Brain pericyte (primary cell): ENCODE measurements around the gene FHIT.
"Not testable (repeated sequence)": the region's sequence is repeated elsewhere in the genome, so short reads cannot be mapped to it uniquely, and the experiment has no call there.

Experiments
- DNase-seq: peaks from one replicate; pipeline ENCODE4 v3.0.0-alpha.2; 2012; ENCODE audit warnings: low read depth, low spot score

Gene FHIT

DNA sequence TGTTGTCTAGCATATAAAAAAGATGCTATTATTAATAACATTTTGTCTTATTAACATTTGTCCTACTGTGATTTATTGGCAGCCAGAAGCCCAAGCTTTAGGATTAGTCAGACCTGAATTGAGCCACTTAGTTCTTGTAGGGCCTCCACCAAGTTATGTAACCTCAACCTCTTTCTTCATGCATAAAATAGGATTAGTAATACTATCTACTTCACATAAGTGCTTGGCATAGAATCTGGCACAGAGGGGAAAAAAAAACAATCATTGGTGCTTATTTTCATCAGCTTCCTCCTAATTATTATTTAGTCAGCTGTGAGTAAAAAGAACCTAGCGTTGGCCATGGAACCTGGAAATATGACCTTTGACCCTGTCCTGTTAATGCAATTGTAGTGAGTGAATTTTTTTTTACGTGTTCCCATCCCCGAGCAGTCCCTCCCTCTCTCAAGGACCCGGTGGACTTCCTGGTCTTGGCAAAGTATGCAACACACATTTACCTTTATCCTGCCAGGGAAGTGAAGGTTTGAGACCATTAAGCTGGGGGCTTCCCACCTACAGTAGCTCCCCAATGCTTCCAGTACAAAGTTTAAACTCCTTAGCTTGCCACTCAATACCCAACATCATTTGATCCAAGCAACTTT lies 136.8 kb downstream of the FHIT start:
- DNase-seq, result no peak

DNA sequence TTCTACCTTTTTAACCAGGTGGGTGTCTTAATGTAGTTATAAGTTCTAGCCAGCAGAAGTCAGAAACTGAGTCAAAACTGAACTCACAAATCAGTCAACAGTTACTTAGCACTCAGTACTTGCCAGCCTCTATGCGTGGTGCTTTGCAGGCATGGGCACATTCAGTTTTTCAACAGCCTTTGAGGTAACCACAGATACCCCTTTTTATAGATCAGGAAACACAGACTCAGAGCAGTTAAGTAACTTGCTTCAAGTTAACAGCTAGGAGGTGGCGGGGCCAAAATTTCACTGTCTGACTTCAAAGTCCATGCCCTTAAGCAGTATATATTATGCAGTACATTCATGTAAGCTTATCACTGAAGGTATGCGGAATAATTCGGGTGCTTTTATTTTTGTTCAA lies 139.4 kb downstream of the FHIT start:
- no peak for DNase-seq

GRCh38 chr3:61110576-61110975 lies 140.7 kb downstream of the FHIT start:
- DNase-seq, result no peak

DNA sequence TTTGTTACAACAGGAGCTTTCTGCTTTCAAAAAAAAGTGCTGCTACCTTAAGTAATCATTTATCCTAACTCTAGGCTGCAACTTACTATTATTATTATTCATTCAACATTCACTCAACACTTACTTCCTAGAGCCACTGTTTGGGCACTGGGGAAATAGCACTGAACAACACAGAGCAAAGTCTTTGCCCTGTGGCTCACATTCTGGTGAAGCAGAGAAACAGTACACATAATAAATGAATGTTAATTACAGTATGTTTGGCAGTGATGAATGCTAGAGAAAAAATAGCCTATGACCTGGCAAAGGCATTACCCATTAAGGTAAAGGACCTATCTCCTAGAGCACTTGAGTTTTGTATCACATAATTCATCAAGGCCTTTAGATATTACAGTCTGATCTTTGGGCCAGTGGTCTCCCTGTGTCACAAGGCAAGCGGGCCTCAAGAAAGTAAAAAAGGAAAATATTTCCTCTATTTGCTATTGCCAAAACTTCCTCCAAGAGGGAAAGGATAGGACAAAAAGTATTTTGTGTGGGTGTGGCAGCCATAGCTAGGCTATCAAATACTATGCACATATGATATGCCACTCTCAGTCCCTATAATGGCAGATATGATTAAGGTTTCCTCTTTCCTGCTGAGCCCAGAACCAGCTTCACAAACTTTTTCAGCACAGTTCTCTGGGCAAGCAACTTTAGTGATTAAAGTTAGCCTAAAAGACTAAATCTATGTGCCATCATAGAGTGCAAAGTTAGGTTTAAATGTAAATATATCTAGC lies 142.8 kb downstream of the FHIT start:
- no peak for DNase-seq

DNA sequence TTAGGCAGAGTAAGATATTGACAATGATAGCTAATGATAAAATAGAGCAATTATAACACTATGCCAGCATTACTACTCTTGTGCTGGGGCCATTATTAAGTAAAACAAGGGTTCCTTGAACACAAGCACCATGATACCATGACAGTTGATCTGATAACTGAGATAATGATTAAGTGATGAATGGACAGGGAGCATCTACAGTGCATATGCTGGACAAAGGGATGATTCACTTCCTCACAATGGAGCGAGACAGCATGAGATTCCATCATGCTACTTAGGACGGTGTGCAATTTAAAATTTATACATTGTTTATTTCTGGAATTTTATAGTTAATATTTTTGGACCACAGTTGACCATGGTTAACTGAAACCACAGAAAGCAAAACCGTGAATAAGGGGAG lies 156.6 kb downstream of the FHIT start:
- no peak for DNase-seq

DNA sequence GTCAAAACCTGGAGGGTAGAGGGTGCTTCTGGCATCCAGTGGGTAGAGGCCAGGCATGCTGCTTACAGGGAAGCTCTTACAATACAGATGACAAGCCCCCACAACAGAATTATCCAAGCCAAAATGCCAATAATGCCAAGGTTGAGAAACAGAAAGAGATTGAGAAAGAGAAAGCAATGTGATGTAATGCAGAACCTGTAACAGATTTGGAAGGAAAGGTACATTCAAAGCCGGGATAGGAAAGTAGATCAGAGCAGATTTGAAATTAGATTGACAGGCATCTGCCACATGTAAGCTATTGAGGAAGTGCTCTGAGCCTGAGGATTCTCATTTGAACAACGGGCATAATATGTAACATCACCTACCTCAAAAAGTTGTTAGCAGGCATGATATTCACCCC lies 157.9 kb downstream of the FHIT start:
- no peak for DNase-seq

DNA sequence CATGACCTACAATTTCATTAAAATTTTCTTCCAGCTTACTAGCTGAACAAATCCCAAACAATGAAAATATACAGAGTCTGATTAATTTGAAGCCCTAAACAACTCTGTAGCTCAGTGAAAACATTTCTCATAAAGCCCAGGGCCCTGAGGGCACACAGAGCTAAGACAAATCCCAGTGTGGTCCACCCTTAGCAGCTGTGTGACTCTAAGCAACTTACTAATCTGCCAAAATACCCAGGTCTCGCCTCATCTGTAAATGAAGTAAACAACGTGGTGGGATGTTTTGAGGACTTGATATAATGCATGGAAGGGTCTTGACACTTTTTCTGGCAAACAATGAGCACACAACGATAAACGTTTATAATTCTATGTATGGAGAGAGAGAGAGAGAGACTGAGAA lies 158.4 kb downstream of the FHIT start:
- DNase-seq, result no peak

DNA sequence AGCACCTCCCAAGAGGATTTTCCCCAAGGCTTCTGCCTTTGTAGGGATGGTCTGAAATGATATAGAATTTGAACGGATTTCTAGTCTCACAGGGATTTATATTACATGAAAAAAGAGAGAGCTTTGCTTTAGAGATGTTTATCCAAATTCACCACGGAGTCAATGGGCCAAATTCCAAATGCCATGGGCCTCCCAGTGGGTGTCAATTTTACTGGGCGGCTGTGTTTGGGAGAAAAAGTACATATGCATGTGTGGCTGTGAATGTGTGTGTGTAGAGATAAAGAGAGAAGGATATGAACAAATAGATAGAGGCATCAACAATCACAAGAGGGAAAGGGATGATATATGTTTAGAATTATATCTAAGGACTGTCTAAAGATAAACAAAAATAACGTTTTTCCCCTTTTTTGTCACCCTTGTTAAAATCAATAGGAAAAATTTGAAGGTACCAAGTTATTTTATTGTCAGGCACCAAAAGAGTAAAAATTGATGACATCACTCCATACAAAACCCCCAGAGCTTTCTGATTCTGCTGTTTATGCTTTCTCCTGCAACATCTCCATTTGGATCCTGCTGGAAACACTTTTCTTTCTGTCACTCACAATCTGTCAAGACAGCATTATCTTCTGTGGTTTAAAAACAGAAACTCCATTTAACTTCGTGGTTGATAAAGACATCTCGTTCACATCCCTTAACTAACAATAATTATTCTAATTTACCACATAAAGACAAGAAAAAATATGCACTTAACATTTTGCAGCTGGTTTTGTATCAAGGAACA lies 160.7 kb downstream of the FHIT start:
- no peak for DNase-seq

DNA sequence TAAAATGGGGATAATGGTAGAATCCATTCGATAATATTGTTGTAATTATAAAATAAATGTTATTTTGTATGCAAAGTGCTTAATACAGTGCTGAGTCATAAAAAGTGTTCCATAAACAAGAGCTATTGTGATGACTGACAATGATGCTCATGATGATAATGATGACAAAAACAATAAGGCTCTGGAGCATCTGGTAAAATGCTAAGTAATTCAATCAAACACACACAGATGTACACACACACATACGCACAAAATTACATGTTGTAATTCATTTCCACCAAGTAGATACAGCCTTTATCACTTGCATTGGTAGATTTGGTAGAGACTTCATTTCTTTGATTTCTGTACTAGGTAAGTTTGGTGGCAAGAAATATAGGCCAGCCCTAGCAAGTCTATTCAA lies 163.8 kb downstream of the FHIT start:
- DNase-seq, result no peak

GRCh38 chr3:61081554-61081953 lies 169.7 kb downstream of the FHIT start:
- no peak for DNase-seq

GRCh38 chr3:61080737-61081445 lies 170.4 kb downstream of the FHIT start:
- no peak for DNase-seq

GRCh38 chr3:61078048-61078752 lies 173.1 kb downstream of the FHIT start:
- DNase-seq, result no peak

DNA sequence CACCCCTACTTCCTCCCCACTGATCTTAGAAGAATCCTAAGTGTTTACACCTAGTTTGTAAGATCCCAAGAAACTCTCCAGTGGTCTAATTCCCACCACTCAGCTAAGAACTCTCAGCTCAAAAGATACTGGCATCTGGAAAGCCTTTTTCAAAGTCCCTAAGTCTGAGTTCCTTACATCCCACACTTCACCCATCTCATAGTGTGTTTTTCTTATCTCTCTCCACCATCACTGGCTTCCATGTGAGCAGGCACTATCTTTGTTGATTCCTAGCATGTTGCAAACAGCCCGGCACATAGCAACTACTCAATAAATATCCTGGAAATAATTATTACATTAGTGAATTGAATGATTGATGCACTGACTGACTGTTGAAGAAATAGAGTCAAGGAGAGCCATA lies 173.7 kb downstream of the FHIT start:
- DNase-seq, result no peak

DNA sequence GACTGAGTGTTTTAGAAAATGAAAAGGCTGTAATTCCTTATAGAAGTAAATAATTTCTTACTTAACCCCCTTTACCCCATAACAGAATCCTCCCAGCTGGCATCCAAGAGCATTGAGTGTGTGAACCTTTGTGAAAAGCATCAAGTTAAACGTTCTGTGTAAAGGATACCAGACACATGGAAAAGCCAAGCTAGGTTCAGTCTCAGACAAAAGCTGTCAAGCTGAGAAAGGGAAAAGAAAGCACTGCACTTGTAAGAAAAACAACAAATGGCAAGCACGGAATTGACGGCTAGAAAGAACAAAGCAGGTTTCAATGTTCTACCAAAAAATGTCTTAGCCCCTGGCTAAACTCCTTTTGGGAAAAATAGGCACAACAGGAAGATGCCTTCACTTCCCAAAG lies 176.5 kb downstream of the FHIT start:
- DNase-seq, result no peak

GRCh38 chr3:61073566-61074165 lies 177.6 kb downstream of the FHIT start:
- no peak for DNase-seq

GRCh38 chr3:61068084-61068483 lies 183.2 kb downstream of the FHIT start:
- no peak for DNase-seq

DNA sequence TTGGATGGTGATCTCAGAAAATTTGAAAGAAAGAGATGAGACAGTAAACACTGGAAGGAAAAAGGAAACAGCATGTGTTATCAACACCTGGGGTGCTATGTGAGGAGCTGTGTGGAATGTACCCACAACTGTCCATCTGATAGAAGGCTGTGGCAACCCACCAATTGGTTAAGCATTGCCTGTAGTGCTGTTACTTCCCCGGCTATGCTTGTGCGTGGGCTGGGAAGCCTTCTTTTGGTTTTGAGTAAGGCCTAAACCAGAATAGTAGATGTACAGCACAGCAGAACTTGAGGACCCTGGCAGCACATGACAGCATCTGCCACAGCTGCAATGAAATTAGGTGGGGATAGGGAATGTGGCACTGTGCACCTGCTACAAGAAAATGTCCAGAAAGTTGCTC lies 184.5 kb downstream of the FHIT start:
- no peak for DNase-seq

DNA sequence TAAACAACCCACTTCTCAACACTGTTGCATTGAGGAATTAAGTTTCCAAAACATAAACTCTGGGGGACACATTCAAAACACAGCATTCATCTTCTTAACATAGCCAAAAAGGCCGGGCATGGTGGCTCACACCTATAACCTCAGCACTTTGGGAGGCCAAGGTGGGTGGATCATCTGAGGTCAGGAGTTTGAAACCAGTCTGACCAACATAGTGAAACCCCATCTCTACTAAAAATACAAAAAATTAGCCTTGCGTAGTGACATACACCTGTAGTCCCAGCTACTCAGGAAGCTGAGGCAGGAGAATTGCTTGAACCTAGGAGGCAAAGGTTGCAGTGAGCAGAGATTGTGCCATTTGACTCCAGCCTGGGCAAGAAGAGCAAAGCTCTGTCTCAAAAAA lies 185.0 kb downstream of the FHIT start:
- not testable (repeated sequence) for DNase-seq

DNA sequence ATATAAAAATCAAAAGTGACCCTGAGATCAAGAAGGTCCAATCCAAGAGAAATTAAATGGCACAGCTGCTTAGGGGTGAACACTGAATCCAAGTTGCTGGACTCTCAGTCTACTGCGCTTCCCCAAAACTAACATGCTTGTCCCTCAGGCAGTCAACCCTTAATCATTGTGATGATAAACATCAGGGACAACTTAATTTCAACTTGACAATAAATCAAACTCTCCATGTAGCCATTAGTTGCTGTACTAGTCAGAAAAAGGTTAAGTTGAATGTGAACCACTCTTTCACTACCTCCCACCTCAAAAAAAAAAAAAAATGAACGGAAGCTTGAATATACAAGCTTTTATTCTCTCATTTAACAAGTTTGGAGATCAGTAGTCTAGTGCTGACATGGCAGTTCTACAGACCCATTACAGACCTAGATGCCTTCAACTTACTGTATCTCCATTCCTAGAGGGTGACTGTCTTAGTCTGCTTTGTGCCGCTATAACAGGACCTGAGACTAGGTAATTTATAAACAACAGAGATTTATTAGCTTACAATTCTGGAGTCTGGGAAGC lies 185.7 kb downstream of the FHIT start:
- DNase-seq, result no peak

GRCh38 chr3:61061092-61061723 lies 190.0 kb downstream of the FHIT start:
- no peak for DNase-seq
